Epithelial cell of proximal tubule (primary cell): ENCODE data around the gene ADGB. TPM values are rescaled to one million over a fixed set of nuclear protein-coding genes. Genes with fewer than 3 reads are reported as not detected.

Experiments used
- DNase-seq: peaks from one replicate; pipeline ENCODE4 v3.0.0-alpha.2; 2011; ENCODE audit warnings: low read depth
- H3K4me3 ChIP-seq: 2 replicates; pipeline ENCODE4 v1.5.1; 2011; ENCODE audit warnings: low read depth, mild to moderate bottlenecking, low read length
- CTCF ChIP-seq: conservative IDR thresholded peaks from 2 replicates; pipeline ENCODE4 v1.5.1; 2012; ENCODE audit warnings: low read depth, mild to moderate bottlenecking, low read length
- total RNA-seq: library from RNA; depleted of rRNA; stranded (reverse); fragments of >200 nt; gene quantifications from 2 replicates; pipeline ENCODE4 v1.2.3, GENCODE V29; 2015

Gene ADGB
- total RNA-seq, 1 donor from 2014 or later, result not detected

GRCh38 chr6:146857180-146857979 lies 258.6 kb downstream of the ADGB start:
- H3K4me3 ChIP-seq, result peak overlapping the region; percentile 49

GRCh38 chr6:146857980-146858347 lies 259.2 kb downstream of the ADGB start:
- no peak for DNase-seq
- peak overlapping the region; percentile 49 for H3K4me3 ChIP-seq
- no peak for TF ChIP-seq CTCF

More at GRCh38 chr6:146857180-146857979, 258.6 kb downstream of the ADGB start:
- no peak for DNase-seq
- TF ChIP-seq CTCF, result peak; percentile 92

GRCh38 chr6:146859206-146859605 lies 260.4 kb downstream of the ADGB start:
- H3K4me3 ChIP-seq, result no peak overlapping the region
- no peak for DNase-seq
- no peak for TF ChIP-seq CTCF

- H3K4me3 ChIP-seq, result no peak overlapping the region
- no peak for TF ChIP-seq CTCF
- DNase-seq, result no peak
Measured at GRCh38 chr6:146859795-146860495, 261.2 kb downstream of the ADGB start.

GRCh38 chr6:146860583-146860982 lies 261.8 kb downstream of the ADGB start:
- no peak for DNase-seq
- no peak for TF ChIP-seq CTCF
- no peak overlapping the region for H3K4me3 ChIP-seq

- no peak for DNase-seq
- no peak overlapping the region for H3K4me3 ChIP-seq
- no peak for TF ChIP-seq CTCF
Measured at GRCh38 chr6:146861029-146861563, 262.3 kb downstream of the ADGB start.
